Stimulated activated CD4-positive, alpha-beta T cell treated with anti-CD3 and anti-CD28 coated beads, Interleukin-2, amount 100 ng/mL, for 4 hours (primary cell): ENCODE measurements around the gene CBLB.

Experiments used
- DNase-seq: peaks from one replicate; pipeline ENCODE4 v3.0.0-alpha.2; 2020; ENCODE audit warnings: low read depth

Gene CBLB

GRCh38 chr3:105615814-105616213 is 253.0 kb downstream of the CBLB start:
- DNase-seq, result no peak

GRCh38 chr3:105614288-105615030 is 254.4 kb downstream of the CBLB start:
- no peak for DNase-seq

GRCh38 chr3:105613120-105613519 is 255.7 kb downstream of the CBLB start:
- DNase-seq, result no peak

- DNase-seq, result no peak
Observed at GRCh38 chr3:105611304-105612192, 257.3 kb downstream of the CBLB start.

GRCh38 chr3:105610473-105610872 is 258.3 kb downstream of the CBLB start:
- DNase-seq, result no peak

GRCh38 chr3:105608623-105609022 is 260.2 kb downstream of the CBLB start:
- no peak for DNase-seq

- no peak for DNase-seq
Observed at GRCh38 chr3:105606016-105606415, 262.8 kb downstream of the CBLB start.
